SU-DHL-6 (cell line): Measurements from ENCODE around the gene CAMSAP1.

Experiments used
- H2AFZ ChIP-seq: fragments of 200-600 bp; sonication (generic); 2 replicates; pipeline ENCODE4 v1.6.1; 2014; ENCODE audit warnings: low read depth, mild to moderate bottlenecking, moderate library complexity, mixed read lengths, antibody characterized with exemption, low read length; ENCODE audit not compliant: severe bottlenecking
- H3F3A ChIP-seq: fragments of 200-600 bp; shearing (Covaris generic); 2 replicates; pipeline ENCODE4 v1.6.0; 2016; ENCODE audit warnings: antibody characterized with exemption, mild to moderate bottlenecking; ENCODE audit not compliant: insufficient read depth
- H3K27ac ChIP-seq: fragments of 200-600 bp; sonication (generic); 2 replicates; pipeline ENCODE4 v1.5.1; 2016; ENCODE audit warnings: low read depth, mild to moderate bottlenecking, low read length, moderate library complexity, mixed read lengths
- H3K27me3 ChIP-seq: fragments of 200-600 bp; sonication (generic), shearing (Covaris generic); 2 replicates; pipeline ENCODE4 v1.6.0; 2014; ENCODE audit warnings: mild to moderate bottlenecking, low read length
- H3K36me3 ChIP-seq: fragments of 200-600 bp; sonication (generic); 2 replicates; pipeline ENCODE4 v1.6.1; 2014; ENCODE audit warnings: mild to moderate bottlenecking, low read length, mixed read lengths
- H3K4me2 ChIP-seq: fragments of 300-600, 200-600 bp; shearing (Covaris generic), sonication (generic); 2 replicates; pipeline ENCODE4 v1.6.0; 2014; ENCODE audit warnings: low read length, low read depth, mild to moderate bottlenecking; ENCODE audit not compliant: poor library complexity, severe bottlenecking
- H3K4me3 ChIP-seq: fragments of 200-600 bp; sonication (generic); 2 replicates; pipeline ENCODE4 v1.5.1; 2014; ENCODE audit warnings: antibody characterized with exemption, low read length, mild to moderate bottlenecking, mixed read lengths; ENCODE audit not compliant: insufficient read depth, poor library complexity, severe bottlenecking
- H3K79me2 ChIP-seq: fragments of 200-600 bp; sonication (generic); 2 replicates; pipeline ENCODE4 v1.6.1; 2014; ENCODE audit warnings: mild to moderate bottlenecking, low read length, moderate library complexity; ENCODE audit not compliant: insufficient read depth
- H3K9ac ChIP-seq: fragments of 200-600 bp; sonication (generic); 2 replicates; pipeline ENCODE4 v1.7.0; 2014; ENCODE audit warnings: mild to moderate bottlenecking, low read length
- H3K9me2 ChIP-seq: fragments of 200-600 bp; sonication (generic); replicated peaks from 2 replicates; pipeline ENCODE4 v1.6.1; 2014; ENCODE audit warnings: low read length; ENCODE audit not compliant: insufficient read depth
- H3K9me3 ChIP-seq: fragments of 200-600 bp; sonication (generic); 2 replicates; pipeline ENCODE4 v1.6.1; 2014; ENCODE audit warnings: low read length, mixed read lengths; ENCODE audit not compliant: insufficient read depth
- H4K20me1 ChIP-seq: fragments of 200-600 bp; sonication (generic); 2 replicates; pipeline ENCODE4 v1.6.1; 2014; ENCODE audit warnings: low read depth, mild to moderate bottlenecking, antibody characterized with exemption, low read length, moderate library complexity, mixed read lengths
- EZH2phosphoT487 ChIP-seq: fragments of 200-600 bp; sonication (generic), shearing (Covaris generic); conservative IDR thresholded peaks from 2 replicates; pipeline ENCODE4 v1.6.1; 2018; ENCODE audit warnings: mild to moderate bottlenecking, antibody characterized with exemption, low read length, moderate library complexity, mixed read lengths
- TF ChIP-seq, protein P1 (sequence below): fragments of 200-600 bp; sonication (generic); IDR thresholded peaks from one replicate; pipeline ENCODE4 v1.5.1; 2017; ENCODE audit warnings: antibody characterized with exemption, mild to moderate bottlenecking, low read length, moderate library complexity; ENCODE audit not compliant: insufficient read depth, poor library complexity, severe bottlenecking

Gene CAMSAP1

DNA sequence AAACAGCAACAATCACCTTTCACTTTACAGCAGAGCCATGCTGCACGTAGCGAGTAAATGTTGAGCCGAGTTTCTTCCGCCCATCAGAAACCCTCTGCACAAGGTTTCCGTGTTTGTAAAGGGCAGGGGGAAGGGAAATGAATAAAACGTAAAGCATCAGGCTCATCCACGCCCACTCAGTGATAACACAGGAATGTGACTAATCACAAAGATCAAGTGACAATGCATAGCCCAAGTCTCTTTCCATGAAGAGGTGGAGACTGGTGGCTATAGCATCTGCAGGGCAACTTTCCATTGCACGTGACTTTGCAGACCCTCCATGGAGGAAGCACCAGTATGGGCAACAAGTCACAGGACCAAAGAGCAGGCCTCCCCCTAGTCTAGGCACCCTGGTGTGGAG, 56.6 kb downstream of the CAMSAP1 start:
- H3K79me2 ChIP-seq, result no peaks in the 10 kb centered on the region

DNA sequence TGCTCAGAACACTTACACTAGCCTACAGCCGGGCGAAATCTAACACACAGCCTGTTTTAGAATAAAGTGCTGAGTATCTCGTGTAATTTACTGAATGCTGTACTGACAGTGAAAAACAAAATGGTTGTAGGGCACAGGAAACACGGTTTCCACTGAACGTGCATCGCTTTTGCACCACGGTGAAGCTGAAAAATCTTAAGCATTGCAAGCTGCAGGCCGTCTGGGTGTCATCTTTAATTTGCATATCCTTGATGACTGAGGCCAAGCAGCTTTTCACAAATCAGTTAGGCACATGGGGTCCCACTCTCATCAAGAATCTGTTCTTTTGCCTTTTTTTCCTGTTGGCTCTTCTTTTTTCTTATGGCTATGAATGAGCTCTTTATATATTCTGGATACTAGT, 58.2 kb downstream of the CAMSAP1 start:
- H4K20me1 ChIP-seq, result 0 out of 2 replicates have a peak, but pooled peaks cover 4% of the 10 kb centered on the region
- no peak overlapping the region for H3K9ac ChIP-seq
- H3K36me3 ChIP-seq, result no peaks in the 10 kb centered on the region
- peaks cover 5% of the 10 kb centered on the region; the same call in 1 of the 2 replicates for H3F3A ChIP-seq
- no peak overlapping the region for H3K4me2 ChIP-seq
- H3K4me3 ChIP-seq, result no peak overlapping the region
- no peak overlapping the region for H3K27ac ChIP-seq
- H3K9me3 ChIP-seq, result no peaks in the 10 kb centered on the region
- no peaks in the 10 kb centered on the region for H3K27me3 ChIP-seq
- TF ChIP-seq EZH2phosphoT487, result no peak
- TF ChIP-seq, protein P1, sequence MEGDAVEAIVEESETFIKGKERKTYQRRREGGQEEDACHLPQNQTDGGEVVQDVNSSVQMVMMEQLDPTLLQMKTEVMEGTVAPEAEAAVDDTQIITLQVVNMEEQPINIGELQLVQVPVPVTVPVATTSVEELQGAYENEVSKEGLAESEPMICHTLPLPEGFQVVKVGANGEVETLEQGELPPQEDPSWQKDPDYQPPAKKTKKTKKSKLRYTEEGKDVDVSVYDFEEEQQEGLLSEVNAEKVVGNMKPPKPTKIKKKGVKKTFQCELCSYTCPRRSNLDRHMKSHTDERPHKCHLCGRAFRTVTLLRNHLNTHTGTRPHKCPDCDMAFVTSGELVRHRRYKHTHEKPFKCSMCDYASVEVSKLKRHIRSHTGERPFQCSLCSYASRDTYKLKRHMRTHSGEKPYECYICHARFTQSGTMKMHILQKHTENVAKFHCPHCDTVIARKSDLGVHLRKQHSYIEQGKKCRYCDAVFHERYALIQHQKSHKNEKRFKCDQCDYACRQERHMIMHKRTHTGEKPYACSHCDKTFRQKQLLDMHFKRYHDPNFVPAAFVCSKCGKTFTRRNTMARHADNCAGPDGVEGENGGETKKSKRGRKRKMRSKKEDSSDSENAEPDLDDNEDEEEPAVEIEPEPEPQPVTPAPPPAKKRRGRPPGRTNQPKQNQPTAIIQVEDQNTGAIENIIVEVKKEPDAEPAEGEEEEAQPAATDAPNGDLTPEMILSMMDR, result no peak
- H3K9me2 ChIP-seq, result no peaks in the 10 kb centered on the region
- H2AFZ ChIP-seq, result no peak overlapping the region
- H3K79me2 ChIP-seq, result no peaks in the 10 kb centered on the region

More for the DNA sequence above, 56.6 kb downstream of the CAMSAP1 start:
- Histone ChIP-seq H3K9ac (no peak overlapping the region), H3K36me3 (no peaks in the 10 kb centered on the region), H3K9me3 (no peaks in the 10 kb centered on the region), H3K4me3 (no peak overlapping the region), H3K27ac (no peak overlapping the region), H3K27me3 (no peaks in the 10 kb centered on the region), H3F3A (peaks cover 5% of the 10 kb centered on the region; the same call in 1 of the 2 replicates), H4K20me1 (0 out of 2 replicates have a peak, but pooled peaks cover 4% of the 10 kb centered on the region), H2AFZ (no peak overlapping the region), H3K4me2 (no peak overlapping the region), H3K9me2 (no peaks in the 10 kb centered on the region)
- TF ChIP-seq, protein P1, result no peak
- TF ChIP-seq EZH2phosphoT487, result no peak

DNA sequence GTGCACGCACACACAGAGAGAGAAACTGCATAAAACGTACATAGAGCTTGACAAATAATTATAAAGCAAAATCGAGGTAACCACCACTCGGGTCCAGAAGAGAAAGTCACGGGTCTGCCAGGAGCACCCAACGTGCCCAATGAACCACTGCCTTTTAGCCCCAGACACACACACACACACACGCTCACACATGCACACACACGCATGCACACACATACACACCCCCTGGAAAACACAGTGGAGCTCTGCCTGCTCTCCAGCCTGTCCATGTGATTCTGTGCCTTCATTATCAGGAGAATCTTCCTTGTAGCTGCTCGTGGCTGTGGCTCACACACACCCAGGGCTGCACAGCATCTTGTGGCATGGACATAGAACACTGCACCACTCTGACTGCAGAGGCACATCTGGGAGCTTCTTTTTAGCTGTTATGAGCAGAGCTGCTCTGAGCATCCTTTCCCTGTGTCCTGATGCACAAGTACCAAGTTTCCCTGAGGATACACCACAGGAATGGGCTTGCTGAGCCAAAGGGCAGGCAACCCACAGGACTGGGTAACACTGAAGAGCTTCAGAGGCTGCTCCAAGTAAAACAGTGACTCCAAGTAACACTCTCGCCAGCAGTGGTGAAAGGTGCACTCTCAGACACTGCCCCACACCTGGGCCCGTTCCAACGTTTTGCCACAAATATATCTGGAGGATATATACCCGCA, 58.9 kb downstream of the CAMSAP1 start:
- H3K9ac ChIP-seq, result no peak overlapping the region
- H3K27ac ChIP-seq, result no peak overlapping the region
- no peak overlapping the region for H2AFZ ChIP-seq
- H4K20me1 ChIP-seq, result 0 out of 2 replicates have a peak, but pooled peaks cover 4% of the 10 kb centered on the region
- no peaks in the 10 kb centered on the region for H3K9me3 ChIP-seq
- peaks cover 5% of the 10 kb centered on the region; the same call in 1 of the 2 replicates for H3F3A ChIP-seq
- no peak for TF ChIP-seq EZH2phosphoT487
- TF ChIP-seq, protein P1, result no peak
- H3K27me3 ChIP-seq, result no peaks in the 10 kb centered on the region
- no peak overlapping the region for H3K4me2 ChIP-seq
- H3K36me3 ChIP-seq, result no peaks in the 10 kb centered on the region
- H3K79me2 ChIP-seq, result no peaks in the 10 kb centered on the region
- no peaks in the 10 kb centered on the region for H3K9me2 ChIP-seq
- H3K4me3 ChIP-seq, result no peak overlapping the region
